Epithelial cell of alveolus of lung (primary cell): Measurements from ENCODE around the gene NUTM2F. TPM values are rescaled to one million over a fixed set of nuclear protein-coding genes. Genes with fewer than 3 reads are reported as not detected.

Experiments
- total RNA-seq: library from RNA; depleted of rRNA; stranded (reverse); fragments of >200 nt; gene quantifications from 2 replicates; pipeline ENCODE4 v1.2.1, GENCODE V29; 2015

The NUTM2F gene
- not detected in 2 replicates for total RNA-seq

GRCh38 chr9:94328544-94328943 is at the start of gene NUTM2F:
TSS of gene NUTM2F (minus strand) at chr9:94328644. CDS start at chr9:94328623, 21 bp downstream.

Other genes starting within 250 kb of the NUTM2F start
- gene PTPDC1, start 244.2 kb downstream of the NUTM2F start, total RNA-seq = 6.3 and 7.0 TPM in 2 replicates
- gene ZNF169, start 69.3 kb downstream of the NUTM2F start, total RNA-seq = 0.91 and 3.6 TPM in 2 replicates
- not detected in 2 replicates for gene PCAT7, start 226.4 kb upstream of the NUTM2F start, total RNA-seq